ENCODE results near the gene DSCAML1.
A peak's percentile ranks its signal among the peaks of the same experiment; 100 is the strongest.

The DSCAML1 gene

DNA sequence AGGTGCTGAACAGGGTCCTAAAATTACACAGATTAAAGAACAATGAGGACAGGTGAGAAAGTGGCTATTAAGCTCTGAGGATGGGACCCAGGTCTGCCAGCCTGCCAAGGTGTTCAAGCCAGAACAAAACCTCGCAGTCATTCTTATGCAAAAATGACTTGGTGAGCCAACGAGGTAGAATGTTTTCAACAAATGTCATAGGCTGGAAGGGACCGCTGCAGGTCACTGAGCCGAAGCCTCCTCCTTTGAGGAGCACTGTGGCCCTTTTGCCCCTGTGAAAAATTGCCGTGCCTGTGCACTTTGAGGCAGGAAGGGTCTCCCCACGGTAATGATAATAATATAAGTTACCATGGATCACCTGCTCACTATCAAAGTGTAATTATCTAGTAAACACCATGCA, 216.2 kb downstream of the DSCAML1 start:
- no peak for DNase-seq (ENCODE audit: low spot score)

DNA sequence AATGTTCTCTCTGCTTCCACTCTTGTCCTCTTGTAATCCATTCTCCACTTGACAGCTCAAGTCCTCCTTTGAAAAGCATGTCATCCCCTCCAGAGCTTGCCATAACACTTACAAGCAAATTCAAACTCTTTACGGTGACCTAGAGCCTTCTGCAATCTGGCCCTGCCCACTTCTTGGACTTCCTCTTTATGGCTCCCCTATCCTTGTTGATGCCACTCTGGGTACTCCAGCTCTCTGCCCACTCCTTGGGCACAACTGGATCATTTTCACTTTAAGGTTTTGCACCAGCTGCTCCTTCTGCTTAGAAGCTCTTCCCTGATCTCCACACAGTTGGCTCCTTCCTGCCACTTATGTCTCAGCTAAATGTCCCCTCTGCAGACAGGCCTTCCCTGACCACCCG, 217.9 kb downstream of the DSCAML1 start:
- DNase-seq (ENCODE audit: low spot score): no peak

DNA sequence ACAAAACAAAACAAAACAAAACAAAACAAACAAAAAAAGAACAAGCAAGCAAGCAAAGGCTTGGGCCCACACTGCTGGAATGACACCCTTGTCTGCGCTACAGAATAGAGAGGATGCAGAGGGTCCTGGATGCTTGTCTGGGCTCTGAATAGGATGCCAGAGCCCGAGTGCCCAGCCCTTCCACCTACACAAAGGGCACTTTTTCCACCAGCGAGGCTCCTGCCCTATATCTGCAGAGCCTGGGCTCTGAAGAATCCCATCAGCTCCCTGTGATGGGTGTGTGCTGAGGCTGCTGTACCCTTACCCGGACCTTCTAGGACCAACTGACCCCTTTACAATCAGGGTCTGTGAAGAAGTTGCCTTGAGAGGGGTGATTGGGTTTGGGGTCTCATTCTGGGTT, 221.2 kb downstream of the DSCAML1 start:
- no peak for DNase-seq (ENCODE audit: low spot score)

DNA sequence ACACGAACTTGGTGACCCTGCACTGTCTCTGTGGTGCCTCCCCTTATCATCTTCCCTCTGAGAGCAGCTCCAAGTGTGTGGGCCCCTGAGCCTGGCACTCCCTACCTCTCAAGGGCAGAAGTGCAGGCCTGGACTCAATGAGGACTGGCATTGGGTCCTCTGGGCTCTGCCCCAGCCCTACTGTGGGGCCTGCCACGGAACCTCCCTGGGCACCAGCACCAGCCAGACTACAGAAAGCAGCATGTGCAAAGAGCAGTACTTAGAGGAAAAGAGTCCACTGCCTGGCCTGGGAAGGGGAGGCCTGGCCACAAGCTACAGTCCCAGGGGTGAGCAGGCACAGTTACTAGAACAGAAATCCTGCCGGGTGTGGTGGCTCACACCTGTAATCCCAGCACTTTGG, 222.5 kb downstream of the DSCAML1 start:
- no peak for DNase-seq (ENCODE audit: low spot score)

DNA sequence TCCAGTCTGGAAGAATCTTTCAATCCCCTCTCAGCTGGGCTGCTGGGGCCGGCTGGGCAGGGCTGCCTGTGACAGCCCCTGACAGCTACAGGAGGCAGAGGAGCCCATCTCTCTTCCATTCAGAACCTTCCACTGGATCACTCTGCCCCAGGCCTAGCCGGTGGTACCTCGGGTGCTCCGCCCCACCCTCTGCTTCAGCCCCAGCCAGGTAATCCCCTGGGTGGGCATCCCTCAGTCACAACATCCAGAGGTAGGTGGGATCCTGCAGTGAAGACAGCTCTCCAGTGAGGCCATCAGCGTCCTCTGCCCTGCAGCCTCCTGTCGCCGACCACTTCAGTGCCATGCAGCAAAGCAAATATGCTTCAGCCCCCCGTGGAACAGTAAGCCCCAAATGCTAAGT, 223.7 kb downstream of the DSCAML1 start:
- no peak for DNase-seq (ENCODE audit: low spot score)

DNA sequence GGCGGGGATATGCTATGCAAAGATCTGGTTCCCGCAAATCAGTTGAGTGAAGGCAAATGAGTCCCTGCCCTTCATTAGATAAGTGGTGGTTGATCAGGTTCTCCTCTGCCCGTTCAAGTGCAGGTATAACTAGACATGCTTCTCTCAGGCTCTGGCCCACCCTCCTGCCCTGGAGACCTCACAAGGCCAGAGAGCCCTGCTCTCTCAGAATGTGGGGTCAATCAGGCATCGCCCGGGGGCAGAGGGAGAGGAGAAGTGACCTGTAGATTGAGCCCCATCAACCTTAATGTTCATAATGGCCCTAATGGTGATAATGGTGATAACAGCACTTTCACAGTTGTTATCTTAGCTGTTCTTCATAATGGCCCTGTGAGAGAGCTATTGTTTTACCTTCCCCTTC, 224.3 kb downstream of the DSCAML1 start:
- DNase-seq (ENCODE audit: low spot score): no peak

DNA sequence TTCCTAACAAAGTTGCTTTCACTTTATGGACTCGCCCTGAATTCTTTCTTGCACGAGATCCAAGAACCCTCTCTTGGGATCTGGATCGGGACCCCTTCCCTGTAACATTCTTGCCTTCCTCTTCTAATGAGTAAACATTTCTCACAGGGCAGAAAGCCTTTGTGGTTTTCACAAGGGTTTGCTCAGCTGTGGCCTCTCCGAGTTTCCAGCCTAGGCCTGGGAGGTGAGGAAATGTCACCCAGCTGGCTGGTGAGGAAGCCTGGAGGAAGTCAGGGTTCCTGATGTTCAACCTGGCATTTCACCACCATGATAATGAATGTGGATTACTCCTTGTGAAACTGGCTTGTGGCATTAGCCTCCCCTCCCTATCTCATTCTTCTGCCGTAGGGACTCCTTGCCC, 224.9 kb downstream of the DSCAML1 start:
- DNase-seq (ENCODE audit: low spot score): no peak

DNA sequence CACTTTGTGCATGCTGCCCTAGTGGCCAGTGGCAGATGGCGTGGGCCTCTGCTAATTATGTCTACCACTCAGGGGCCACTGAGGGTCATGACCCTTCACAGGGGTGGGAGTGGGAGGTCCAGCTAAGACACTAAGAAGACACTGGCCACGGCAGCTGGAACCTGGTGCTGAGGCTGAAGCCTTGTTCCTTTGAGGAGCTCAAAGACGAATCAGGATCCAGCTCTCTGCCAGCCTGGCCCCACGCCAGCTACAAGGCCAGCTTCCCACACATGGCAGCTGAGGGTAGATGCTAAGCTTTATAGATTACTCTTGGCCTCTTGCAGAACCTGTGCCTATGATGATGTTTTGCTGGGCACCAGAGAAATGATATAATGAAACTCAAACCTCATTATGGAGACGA, 226.3 kb downstream of the DSCAML1 start:
- DNase-seq (ENCODE audit: low spot score): peak; percentile 44

DNA sequence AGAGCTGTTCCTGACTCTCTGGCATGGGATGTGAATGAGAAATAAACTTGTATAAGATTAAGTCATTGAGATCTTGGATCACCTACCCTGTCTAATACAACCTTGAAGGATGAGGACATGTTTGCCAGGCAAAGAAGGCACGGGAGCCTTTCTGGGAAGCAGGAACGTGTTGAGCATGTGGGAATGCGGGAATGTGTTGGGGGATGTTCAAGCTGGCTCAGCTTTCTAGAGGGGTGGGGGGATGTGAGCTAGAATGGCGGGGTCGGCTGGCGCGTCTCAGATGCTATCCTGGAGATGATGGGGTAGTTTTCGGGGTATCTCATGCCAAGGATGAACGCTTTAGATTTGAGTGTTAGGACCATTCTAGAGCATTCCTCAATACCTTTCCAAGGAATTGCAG, 227.1 kb downstream of the DSCAML1 start:
- no peak for DNase-seq (ENCODE audit: low spot score)

DNA sequence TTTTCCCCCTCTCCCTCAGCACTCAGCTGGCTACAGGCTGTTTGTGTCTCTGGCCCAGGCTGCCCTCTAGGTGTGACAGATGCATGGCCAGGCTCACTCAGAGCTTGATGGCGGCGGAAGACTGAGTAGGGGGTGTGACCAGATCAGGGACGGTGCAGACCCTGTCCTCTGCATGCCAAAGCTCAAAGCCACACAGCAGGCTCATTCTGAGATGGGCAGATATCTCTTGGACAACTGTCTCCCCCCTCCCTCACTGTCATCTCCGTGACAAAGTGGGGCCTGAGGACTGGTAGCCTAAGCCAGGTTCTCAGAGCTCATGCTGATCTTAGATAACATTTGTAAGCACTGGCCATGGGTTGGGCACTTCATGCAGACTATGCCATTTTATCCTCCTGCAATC, 231.3 kb downstream of the DSCAML1 start:
- DNase-seq (ENCODE audit: low spot score): no peak

DNA sequence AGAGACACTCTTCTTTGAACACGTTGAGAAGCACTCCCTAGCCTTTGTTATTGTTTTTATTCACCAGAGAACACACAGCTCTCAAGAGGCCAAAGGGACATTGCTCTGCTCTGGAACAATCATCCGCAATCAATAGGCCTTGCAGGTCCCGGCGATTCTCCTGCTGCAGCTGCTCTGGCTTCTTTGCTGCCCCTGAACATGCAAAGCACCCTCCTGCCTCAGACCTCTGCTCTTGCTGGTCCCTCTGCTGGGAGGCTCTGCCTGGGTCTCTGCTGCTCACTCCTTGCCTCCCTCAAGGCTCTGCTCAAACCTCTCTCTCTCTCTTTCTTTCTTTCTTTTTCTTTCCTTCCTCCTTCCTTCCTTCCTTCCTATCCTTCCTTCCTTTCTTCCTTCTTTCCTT, 232.7 kb downstream of the DSCAML1 start:
- no peak for DNase-seq (ENCODE audit: low spot score)

DNA sequence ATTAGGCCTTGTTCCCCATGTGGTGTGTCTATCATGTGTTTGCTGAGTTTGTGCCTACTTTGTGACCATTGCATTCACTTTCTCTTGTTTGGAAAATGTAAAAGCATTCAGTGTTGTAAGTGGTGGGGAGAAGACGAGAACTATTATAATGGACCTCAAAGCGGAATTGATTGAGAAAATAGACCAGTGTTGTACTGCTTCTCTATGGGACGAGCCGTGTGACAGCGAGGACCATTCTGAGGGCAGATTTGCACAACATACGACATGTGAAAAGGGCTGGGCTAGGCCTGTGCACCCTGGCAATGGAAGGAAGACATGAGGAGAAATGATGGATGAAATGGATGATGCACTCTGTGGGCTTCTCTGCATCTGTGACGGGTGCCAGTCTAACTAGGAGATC, 233.5 kb downstream of the DSCAML1 start:
- DNase-seq (ENCODE audit: low spot score): peak; percentile 72

DNA sequence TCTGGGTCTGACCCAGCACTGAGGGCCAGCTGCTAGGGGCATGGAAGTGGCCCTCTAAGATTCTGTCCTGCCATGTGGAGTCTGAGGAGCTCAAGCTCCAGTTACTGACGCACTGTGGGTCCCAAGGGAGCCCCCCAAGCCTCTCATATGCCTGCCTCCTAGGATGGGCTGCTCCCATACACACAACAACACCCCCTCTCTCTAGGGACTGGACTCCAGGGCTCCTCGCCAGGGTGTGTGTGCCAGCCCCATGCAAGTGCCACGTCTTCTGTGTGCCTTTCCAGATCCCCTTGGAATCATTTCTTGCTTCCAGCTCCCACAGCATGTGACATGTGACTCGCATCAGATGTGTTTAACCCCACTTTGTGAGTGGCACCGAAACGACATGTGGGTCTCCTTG, 234.9 kb downstream of the DSCAML1 start:
- DNase-seq (ENCODE audit: low spot score): no peak

DNA sequence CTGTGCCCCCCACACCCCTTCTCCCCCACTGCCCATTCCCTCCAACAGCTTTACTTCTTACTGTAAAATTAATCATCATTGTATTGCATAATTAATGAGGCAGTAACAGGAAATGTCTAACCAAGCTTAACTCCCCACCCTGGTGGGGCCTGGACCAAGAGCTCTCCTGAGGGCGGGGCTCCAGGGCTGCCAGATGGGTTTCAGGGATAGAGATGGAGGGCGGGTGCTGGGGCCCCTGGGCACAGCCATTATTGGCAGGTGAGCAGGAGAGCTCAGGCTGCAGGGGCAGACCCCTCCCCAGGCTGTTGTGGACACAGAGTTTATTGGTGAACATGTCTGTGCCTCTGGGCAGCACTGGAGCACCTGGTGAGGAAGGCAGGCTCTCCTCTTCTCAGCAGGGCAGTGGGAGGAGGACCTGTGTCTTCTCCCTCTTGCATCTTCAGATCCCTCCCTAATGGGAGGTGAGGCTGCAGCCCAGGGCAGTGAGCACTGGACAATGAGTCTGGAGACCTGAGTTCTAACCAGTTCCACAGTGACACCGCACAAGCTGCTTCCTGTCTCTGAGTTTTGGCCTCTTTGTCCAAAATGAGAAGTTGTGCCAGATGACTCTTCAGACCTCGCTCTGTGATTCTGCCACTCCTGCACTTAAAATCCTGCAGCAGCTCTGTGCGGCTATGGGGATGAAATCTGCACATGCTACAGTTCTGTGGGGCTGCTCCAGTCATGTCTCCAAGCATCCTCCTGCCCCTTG, 236.1 kb downstream of the DSCAML1 start:
- no peak for DNase-seq (ENCODE audit: low spot score)

DNA sequence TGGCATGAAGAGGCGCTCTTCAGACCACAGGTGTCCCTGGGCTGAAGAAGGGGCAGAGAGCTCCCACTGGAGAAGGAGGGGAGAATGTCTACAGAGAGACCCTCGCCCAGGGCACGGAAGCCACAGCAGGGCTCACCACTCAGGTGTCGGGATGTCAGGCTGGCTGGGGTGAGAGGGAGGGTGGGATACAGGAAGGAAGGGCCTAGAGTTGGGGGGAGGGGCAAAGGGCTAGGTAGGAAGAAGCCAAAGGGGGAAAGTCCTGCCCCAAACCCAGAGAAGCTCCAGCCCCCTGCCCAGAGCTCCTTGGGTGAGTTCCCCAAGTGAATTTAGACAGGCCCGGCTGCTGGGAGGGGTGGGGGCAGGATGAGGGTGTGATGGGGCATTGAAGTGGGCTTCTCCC, 237.3 kb downstream of the DSCAML1 start:
- no peak for DNase-seq (ENCODE audit: low spot score)

DNA sequence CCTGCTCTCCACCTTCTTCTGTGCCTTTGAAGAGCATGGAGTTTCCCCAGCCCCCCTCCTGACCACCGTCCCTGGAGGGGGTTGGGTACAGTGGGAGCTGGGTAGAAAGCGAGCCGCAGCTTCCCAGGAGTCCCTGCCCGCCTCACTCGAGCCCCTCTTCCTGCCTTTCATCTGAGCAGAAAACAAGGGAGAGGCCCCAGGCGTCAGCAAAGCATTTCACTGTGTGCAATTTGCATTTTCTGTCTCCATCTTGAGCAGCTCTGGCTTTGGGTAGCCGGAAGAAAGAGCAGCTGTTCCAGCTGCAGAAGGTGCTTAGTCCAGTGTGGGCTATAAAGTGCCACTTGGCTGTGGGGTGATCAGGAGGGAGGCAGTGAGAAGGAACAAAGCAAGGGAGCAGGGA, 239.7 kb downstream of the DSCAML1 start:
- DNase-seq (ENCODE audit: low spot score): no peak

DNA sequence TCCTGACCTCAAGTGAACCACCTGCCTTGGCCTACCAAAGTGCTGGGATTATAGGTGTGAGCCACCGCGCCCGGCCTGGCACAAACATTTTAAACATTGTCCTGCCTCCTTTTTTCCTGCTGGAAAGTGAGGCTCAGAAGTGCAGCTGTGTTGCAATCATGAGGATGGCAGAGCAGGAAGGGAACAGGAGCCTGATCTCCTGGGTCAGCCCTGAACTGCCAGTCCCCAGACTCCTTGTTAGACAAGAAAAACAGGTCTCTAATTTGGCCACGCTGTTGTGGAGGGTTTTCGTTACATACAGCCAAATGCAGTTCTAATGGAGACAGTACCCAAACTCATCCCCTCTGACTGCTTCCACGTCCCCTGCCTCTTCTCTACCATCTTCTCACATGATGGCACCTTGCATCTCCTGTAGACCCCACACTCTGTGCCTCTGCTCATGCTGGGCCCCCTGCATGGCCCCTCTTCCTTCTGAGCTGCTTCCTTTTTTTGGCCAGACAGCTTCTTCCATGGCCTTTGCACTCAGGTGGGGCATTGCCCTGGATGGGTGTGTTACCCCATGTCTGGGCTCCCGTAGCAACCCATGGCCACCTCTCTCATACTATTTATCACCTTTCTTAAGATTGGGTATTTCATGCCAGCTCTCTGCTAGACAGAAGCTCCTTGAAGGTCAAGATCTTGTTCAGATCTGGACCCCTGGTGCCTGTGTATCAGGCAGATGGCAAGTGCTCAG, 242.2 kb downstream of the DSCAML1 start:
- DNase-seq (ENCODE audit: low spot score): no peak

DNA sequence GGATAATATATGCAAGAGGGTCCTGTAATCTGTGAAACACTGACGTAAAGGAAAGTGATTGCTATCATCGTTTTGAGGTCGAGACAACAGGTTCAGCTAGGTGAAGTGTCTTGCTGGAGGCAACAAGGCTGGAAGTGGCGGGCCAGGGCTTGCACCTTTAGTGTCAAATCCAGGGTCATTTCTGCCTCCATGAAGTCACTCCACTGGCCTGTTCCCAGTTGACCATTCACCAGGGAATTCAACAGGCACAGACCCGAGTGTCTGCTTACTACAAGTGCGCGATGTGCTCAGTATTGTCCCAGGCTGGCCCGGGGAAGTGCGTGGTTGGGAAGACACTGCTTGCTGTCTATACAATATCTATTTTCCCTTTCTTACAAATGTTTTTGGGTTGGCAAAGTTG, 244.4 kb downstream of the DSCAML1 start:
- no peak for DNase-seq (ENCODE audit: low spot score)

DNA sequence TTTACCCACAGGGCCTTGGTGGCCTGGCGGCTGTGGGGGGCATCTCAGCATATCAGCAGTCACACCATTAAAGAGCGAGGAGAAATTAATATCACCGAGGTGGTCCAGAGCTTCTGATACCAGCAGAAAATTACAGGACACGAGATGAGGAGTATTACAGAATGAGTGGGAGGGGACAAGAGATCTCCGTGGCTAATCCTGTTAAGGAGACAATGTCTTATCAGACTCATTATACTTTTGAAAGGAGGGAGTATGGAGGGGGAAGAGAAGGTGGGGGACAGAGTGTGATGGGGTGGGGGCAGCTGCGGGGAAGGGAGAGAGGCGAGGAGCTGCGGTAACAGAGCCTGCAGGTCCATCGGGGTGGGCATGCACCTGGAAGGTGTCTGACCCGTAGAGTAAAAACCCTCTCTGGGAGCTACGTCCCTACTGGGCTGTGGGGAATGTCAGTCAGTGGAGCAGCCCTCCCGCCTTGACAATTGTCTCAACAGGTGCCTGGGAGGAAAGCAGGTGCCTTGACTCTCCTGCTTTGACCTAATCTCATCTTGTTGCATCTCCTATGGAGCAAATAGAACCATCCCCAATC, 245.2 kb downstream of the DSCAML1 start:
- no peak for DNase-seq (ENCODE audit: low spot score)

DNA sequence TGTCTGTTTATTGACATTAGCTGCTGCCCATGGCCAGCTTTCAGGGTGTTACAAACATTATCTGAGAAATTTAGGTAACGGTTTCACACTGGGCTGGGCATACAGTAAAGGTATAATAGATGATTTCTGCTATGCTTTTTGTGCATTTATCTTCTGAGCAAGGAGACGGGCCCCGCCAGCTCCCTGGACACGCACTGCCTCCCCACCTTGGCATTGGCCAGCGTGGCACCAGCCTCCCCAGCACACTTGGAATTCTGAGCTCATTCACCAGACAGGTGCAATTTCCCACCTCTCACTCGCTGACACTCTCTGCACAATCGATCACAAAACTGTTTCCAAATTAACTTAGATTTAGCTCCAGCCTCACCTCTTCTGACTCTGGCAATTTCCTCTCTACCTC, 246.6 kb downstream of the DSCAML1 start:
- DNase-seq (ENCODE audit: low spot score): no peak

DNA sequence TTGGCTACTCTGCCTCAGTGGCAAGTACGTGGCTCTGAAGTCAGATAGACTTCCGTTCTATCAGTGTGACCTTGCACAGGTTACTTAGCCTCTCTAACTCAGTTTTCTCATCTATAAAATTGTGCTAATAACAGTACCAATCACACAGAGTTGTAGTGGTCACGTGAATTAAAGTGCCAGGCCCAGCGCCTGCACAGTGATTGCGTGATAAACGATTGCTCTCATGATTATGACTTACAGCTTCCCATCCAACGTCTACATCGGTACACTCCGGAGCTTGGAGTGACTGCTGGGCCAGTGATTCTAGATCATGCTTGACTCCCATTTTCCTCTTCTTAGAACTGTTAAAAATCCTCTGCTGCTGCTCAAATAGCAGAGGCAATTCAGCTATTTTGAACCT, 247.6 kb downstream of the DSCAML1 start:
- DNase-seq (ENCODE audit: low spot score): no peak

DNA sequence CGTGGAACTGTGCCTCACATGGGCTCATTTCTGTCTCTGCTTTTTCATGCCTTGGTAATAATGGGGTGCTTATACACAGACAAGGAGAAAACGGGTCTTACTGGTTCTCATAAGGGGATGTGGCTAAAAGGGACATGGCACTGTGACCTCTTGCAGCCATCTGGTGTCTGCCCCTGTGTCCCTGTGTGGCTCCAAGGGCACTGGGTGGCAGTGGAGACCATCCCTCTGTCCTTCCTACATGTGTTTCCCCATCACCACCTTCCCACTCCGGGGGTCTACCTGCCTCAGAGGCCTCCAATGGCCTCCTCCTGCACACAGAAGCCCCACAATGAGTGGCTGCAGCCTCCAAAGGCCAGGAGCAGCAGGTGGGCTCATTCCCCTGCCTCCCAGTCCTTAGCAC, 248.1 kb downstream of the DSCAML1 start:
- DNase-seq (ENCODE audit: low spot score): no peak

DNA sequence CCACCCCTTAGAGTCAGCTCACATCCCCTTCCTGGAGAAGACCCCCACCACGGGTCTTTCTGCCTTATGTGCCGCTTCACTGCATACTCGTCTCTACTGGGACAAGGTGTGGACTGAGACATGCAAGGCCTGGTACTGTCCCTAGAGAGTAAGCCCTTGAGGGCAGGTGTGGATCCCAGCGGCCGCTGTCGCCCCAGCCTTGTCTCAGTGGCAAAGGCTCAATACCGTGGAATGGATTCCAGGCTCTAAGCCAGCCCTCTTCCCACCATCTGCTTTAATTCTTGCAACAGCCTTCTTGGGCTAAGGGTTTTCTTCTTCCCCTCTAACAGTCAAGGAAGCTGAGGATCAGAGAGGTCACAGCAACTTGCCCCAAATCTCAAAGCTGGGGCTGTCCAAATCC, 249.1 kb downstream of the DSCAML1 start:
- DNase-seq (ENCODE audit: low spot score): no peak
